Measurements from ENCODE around the gene POLR1B. TPM values are rescaled to one million over a fixed set of nuclear protein-coding genes. Genes with fewer than 3 reads are reported as not detected.

Gene POLR1B
- total and polyA plus RNA-seq, 2 of the 13 experiments (the other 11 are each of a cell fraction or from before 2014, with no cell fraction given): 18.3 to 46.0 TPM

- no peak; the same call in 1 of the 2 replicates for TF ChIP-seq ZNF280D (CRISPR knock-in tag; IDR thresholded peaks at IDR 0.05)
- peak; percentile 6; the same call in 1 of the 2 replicates for TF ChIP-seq ZNF646 (CRISPR knock-in tag; IDR thresholded peaks at IDR 0.05)
- no peak for TF ChIP-seq ZBTB42 (CRISPR knock-in tag; IDR thresholded peaks at IDR 0.05)
- 0 out of 2 replicates have a peak, but pooled peaks have one; percentile 43 for TF ChIP-seq PATZ1 (CRISPR knock-in tag; IDR thresholded peaks at IDR 0.05)
- 0 out of 2 replicates have a peak, but pooled peaks have one; percentile 29 for TF ChIP-seq SNAI1 (CRISPR knock-in tag; IDR thresholded peaks at IDR 0.05; ENCODE audit: borderline replicate concordance)
- TF ChIP-seq FOSL2 (CRISPR knock-in tag; IDR thresholded peaks at IDR 0.05): peak; percentile 38; the same call in 1 of the 2 replicates
- 0 out of 2 replicates have a peak, but pooled peaks have one; percentile 7 for TF ChIP-seq GLI4 (CRISPR knock-in tag; IDR thresholded peaks at IDR 0.05; ENCODE audit: borderline replicate concordance)
- TF ChIP-seq ZHX1 (CRISPR knock-in tag; IDR thresholded peaks at IDR 0.05; ENCODE audit: low read depth): 0 out of 2 replicates have a peak, but pooled peaks have one; percentile 73
- TF ChIP-seq ZNF354B (CRISPR knock-in tag; IDR thresholded peaks at IDR 0.05): peak; percentile 82; the same call in 1 of the 2 replicates
- TF ChIP-seq AHR (CRISPR knock-in tag; IDR thresholded peaks at IDR 0.05): no peak
- no peak for TF ChIP-seq HIVEP1 (CRISPR knock-in tag; IDR thresholded peaks at IDR 0.05)
- TF ChIP-seq NFKB2 (CRISPR knock-in tag; IDR thresholded peaks at IDR 0.05; ENCODE audit: borderline replicate concordance): 0 out of 2 replicates have a peak, but pooled peaks have one; percentile 45
- no peak for TF ChIP-seq POLR2A (IDR thresholded peaks at IDR 0.05; ENCODE audit: insufficient read depth in 1 of 2, low read depth in 2 of 2, low read length in 2 of 2)
Observed at GRCh38 chr2:112584891-112585250, 42.6 kb downstream of the POLR1B start (continued).

All from HepG2 (cell line).